ENCODE data around the gene THAP8.

- TF ChIP-seq CTCF (conservative IDR thresholded peaks at IDR 0.05; ENCODE audit: low read depth, low read length) (no peak), EZH2phosphoT487 (IDR thresholded peaks at IDR 0.05; ENCODE audit: borderline replicate concordance, low read length) (no peak), EZH2 (IDR thresholded peaks at IDR 0.05; ENCODE audit: low read length, unreplicated experiment) (no peak)
These were observed 28.5 kb downstream of the THAP8 start for GRCh38 chr19:36025541-36025940.

Data from PC-3 (cell line).